ENCODE measurements around the gene SLC24A3.

DNA sequence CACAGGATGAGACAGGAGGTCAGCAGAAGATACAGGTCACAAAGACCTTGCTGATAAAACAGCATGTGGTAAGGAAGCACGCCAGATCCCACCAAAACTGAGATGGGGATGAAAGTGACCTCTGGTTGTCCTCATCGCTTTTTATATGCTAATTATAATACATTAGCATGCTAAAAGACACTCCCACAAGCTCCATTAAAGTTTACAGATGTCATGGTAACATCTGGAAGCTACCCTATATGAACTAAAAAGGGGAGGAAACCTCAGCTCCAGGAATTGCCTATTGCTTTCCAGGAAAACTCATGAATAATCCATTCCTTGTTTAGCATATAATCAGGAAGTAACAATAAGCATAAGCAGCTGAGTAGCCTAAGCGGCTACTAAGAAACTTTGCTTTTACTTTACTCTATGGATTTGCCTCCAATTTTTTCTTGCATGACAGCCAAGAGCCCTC lies 537.2 kb downstream of the SLC24A3 start:
- no peak for TF ChIP-seq POLR2AphosphoS5 (IDR thresholded peaks at IDR 0.05)
- TF ChIP-seq POLR2A (IDR thresholded peaks at IDR 0.05): no peak
- TF ChIP-seq, protein P1, sequence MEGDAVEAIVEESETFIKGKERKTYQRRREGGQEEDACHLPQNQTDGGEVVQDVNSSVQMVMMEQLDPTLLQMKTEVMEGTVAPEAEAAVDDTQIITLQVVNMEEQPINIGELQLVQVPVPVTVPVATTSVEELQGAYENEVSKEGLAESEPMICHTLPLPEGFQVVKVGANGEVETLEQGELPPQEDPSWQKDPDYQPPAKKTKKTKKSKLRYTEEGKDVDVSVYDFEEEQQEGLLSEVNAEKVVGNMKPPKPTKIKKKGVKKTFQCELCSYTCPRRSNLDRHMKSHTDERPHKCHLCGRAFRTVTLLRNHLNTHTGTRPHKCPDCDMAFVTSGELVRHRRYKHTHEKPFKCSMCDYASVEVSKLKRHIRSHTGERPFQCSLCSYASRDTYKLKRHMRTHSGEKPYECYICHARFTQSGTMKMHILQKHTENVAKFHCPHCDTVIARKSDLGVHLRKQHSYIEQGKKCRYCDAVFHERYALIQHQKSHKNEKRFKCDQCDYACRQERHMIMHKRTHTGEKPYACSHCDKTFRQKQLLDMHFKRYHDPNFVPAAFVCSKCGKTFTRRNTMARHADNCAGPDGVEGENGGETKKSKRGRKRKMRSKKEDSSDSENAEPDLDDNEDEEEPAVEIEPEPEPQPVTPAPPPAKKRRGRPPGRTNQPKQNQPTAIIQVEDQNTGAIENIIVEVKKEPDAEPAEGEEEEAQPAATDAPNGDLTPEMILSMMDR (IDR thresholded peaks at IDR 0.05): no peak

All from sigmoid colon (tissue), 4 donors.